ENCODE results near the gene TACC2.
"Not testable (repeated sequence)": the region's sequence is repeated elsewhere in the genome, so short reads cannot be mapped to it uniquely, and the experiment has no call there.

TACC2 gene

DNA sequence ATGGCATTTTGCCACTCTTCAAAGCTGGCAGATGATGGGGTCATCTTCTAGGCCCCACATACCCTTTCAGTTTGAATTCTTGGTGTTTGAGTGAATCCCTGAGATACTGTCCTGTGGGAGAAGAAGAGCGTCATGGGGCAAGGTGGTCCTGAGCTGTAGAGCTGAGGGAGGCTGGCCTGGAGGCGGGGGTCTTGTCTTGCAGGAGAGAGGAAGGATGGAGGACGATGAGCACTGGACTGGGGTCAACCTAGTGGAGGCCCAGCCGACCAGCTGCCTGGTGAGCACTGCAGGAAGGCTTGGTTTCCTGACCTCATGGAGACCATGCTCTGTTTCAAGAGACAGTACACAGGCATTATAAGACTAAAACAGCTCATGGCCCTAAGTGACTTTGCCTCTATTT, 114.6 kb downstream of the TACC2 start:
- no peak overlapping the region for H3K9ac ChIP-seq (ENCODE audit: low read depth, low read length)
- no peak overlapping the region for H3K4me3 ChIP-seq (ENCODE audit: low read length)
- no peak overlapping the region for H3K27ac ChIP-seq (ENCODE audit: low read length)
- no peaks in the 10 kb centered on the region for H3K9me3 ChIP-seq (ENCODE audit: insufficient read depth, low read depth, low read length)
- H3K27me3 ChIP-seq (ENCODE audit: insufficient read depth, low read length), result no peaks in the 10 kb centered on the region
- H3K36me3 ChIP-seq (ENCODE audit: insufficient read depth, low read depth, low read length), result no peaks in the 10 kb centered on the region
- H3K4me1 ChIP-seq (ENCODE audit: insufficient read depth, low read length), result no peaks in the 10 kb centered on the region; the same call in 1 of the 2 replicates

- H3K9me3 ChIP-seq (ENCODE audit: insufficient read depth, low read depth, low read length); H3K36me3 ChIP-seq (ENCODE audit: insufficient read depth, low read depth, low read length); H3K4me1 ChIP-seq (ENCODE audit: insufficient read depth, low read length); H3K9ac ChIP-seq (ENCODE audit: low read depth, low read length); H3K27me3 ChIP-seq (ENCODE audit: insufficient read depth, low read length); H3K4me3 ChIP-seq (ENCODE audit: low read length); H3K27ac ChIP-seq (ENCODE audit: low read length): not testable (repeated sequence)
These were observed 119.8 kb downstream of the TACC2 start for GRCh38 chr10:122108786-122109185.

DNA sequence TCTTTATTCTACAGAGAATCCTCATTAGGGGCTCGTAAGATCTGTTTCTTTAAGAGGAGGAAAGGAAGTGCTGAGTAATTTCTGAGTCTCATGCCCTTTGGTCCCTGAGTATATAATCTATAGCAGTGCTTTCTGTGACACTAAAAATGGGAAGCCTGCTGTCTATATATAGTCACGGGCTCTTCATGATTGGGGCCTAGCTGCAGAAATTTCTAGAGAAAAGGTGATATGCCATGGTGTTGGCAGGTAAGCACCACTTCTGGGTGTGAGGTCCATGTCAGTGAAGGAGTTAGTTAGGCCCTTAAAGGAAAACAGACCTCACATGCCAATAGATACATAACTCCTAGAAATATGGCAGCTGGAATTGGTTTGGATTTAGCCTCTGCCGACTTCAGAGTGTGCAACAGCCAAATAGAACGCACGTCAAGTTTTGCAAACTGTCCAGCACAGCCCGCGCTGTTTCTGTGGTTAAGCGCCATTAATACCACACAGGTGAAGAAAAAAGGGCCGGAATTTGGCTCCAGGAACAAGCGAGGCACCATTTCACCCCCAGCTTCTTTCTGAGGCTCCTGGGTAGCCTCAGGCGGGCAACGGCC, 123.2 kb downstream of the TACC2 start:
- Histone ChIP-seq H3K27ac (ENCODE audit: low read length) (no peak overlapping the region), H3K4me3 (ENCODE audit: low read length) (peak overlapping the region; percentile 76), H3K4me1 (ENCODE audit: insufficient read depth, low read length) (peaks cover 21% of the 10 kb centered on the region), H3K36me3 (ENCODE audit: insufficient read depth, low read depth, low read length) (no peaks in the 10 kb centered on the region), H3K9ac (ENCODE audit: low read depth, low read length) (peak overlapping the region; percentile 70; the same call in 1 of the 2 replicates), H3K9me3 (ENCODE audit: insufficient read depth, low read depth, low read length) (no peaks in the 10 kb centered on the region), H3K27me3 (ENCODE audit: insufficient read depth, low read length) (peaks cover 7% of the 10 kb centered on the region; the same call in 1 of the 2 replicates)

DNA sequence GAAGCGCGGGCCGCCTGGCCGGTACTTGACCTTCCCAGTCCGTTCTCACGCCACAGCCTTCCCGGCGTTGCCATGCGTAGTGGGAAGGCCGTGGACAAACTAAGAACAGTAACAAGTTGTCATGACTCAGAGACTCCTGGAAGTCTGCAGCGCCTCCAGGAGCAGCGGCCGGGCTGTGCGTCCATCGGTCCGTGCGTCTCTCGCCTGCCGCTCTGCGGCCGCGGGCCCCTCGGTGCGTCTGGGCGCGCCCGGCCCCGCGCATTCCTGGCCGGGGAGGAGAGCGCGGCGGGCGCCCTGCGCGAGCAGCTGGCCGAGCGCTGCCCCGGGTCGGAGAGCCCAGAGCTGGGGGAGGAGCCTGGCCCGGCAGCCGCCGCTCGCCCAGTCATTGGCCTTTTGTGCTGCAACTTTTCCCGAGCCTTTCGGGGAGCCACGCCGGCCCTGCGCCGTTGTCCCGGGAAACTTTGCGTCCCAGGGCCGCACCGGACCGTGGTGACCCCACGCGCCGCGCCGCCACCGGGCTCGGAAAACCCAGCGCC, 123.7 kb downstream of the TACC2 start:
- Histone ChIP-seq H3K4me1 (ENCODE audit: insufficient read depth, low read length) (peaks cover 21% of the 10 kb centered on the region), H3K9me3 (ENCODE audit: insufficient read depth, low read depth, low read length) (no peaks in the 10 kb centered on the region), H3K4me3 (ENCODE audit: low read length) (peak overlapping the region; percentile 76), H3K27me3 (ENCODE audit: insufficient read depth, low read length) (peaks cover 7% of the 10 kb centered on the region; the same call in 1 of the 2 replicates), H3K9ac (ENCODE audit: low read depth, low read length) (peak overlapping the region; percentile 75; the same call in 1 of the 2 replicates), H3K27ac (ENCODE audit: low read length) (no peak overlapping the region), H3K36me3 (ENCODE audit: insufficient read depth, low read depth, low read length) (no peaks in the 10 kb centered on the region)

DNA sequence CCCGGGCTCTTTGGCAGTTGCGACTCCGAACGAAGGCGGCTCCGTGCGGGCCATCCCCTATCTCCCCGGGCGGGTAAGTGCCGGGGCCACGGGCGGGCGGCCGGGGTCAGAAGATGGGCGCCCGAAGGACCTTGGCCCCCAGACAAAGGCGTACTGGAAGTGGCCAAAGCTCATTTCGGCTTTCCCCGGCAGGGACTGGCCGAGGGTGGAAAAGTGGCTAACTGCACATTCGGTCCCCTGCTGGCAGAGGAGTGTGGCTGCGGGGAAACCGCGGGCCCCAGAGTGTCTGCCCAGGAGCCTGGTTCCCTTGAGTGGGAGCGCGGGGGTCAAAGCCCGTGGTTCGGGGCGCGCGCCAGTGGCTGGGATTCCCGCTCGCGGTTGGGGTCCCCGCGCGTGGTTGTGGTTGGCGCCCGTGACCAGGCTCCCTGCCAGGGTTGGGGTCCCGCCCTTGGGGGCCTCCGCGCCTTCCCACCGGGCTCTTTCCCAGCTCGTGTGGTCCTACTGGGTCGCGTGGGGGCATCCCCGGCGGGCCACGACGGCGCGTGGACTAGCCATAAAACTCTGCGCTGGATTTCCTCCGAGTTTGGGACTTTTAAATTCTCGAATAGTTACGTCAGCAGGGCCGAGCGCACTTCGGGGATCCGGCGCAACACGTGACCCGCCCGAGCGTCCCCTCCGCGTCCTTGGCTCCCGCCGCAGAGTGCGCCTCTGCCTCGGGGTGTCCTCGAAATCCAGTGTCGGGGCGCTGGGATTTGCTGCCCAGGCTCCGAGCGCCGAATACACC, 124.4 kb downstream of the TACC2 start:
- H3K9me3 ChIP-seq (ENCODE audit: insufficient read depth, low read depth, low read length), result no peaks in the 10 kb centered on the region
- peak overlapping the region; percentile 76 for H3K4me3 ChIP-seq (ENCODE audit: low read length)
- H3K27ac ChIP-seq (ENCODE audit: low read length), result no peak overlapping the region
- peaks cover 21% of the 10 kb centered on the region for H3K4me1 ChIP-seq (ENCODE audit: insufficient read depth, low read length)
- H3K36me3 ChIP-seq (ENCODE audit: insufficient read depth, low read depth, low read length), result no peaks in the 10 kb centered on the region
- peaks cover 7% of the 10 kb centered on the region; the same call in 1 of the 2 replicates for H3K27me3 ChIP-seq (ENCODE audit: insufficient read depth, low read length)
- peak overlapping the region; percentile 75; the same call in 1 of the 2 replicates for H3K9ac ChIP-seq (ENCODE audit: low read depth, low read length)

- peaks cover 7% of the 10 kb centered on the region; the same call in 1 of the 2 replicates for H3K27me3 ChIP-seq (ENCODE audit: insufficient read depth, low read length)
- no peak overlapping the region for H3K27ac ChIP-seq (ENCODE audit: low read length)
- peak overlapping the region; percentile 75; the same call in 1 of the 2 replicates for H3K9ac ChIP-seq (ENCODE audit: low read depth, low read length)
- H3K4me3 ChIP-seq (ENCODE audit: low read length), result peak overlapping the region; percentile 76
- H3K4me1 ChIP-seq (ENCODE audit: insufficient read depth, low read length), result peaks cover 21% of the 10 kb centered on the region
- H3K9me3 ChIP-seq (ENCODE audit: insufficient read depth, low read depth, low read length), result no peaks in the 10 kb centered on the region
- no peaks in the 10 kb centered on the region for H3K36me3 ChIP-seq (ENCODE audit: insufficient read depth, low read depth, low read length)
These were observed 125.2 kb downstream of the TACC2 start for GRCh38 chr10:122113945-122114747.

DNA sequence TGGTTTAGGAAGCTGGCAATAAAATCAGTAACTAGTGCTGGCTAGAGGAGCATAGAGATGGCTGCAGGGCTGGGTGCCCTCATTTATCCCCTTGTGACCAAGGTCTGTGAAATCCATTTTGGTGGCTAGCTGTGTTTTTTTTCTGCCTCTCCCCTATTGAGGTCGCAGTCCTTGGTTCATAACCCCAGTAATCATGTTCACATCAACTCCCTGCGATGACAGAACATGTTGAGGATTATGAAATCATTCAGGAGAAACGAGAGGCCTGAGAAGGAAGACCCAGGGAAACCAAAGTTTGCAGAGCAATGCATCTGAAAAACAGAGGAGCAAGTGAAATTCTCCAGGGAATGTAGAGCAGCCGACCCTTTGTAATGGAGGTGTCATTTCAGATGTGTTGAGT, 126.9 kb downstream of the TACC2 start:
- Histone ChIP-seq H3K27me3 (ENCODE audit: insufficient read depth, low read length) (peaks cover 7% of the 10 kb centered on the region; the same call in 1 of the 2 replicates), H3K27ac (ENCODE audit: low read length) (no peak overlapping the region), H3K36me3 (ENCODE audit: insufficient read depth, low read depth, low read length) (no peaks in the 10 kb centered on the region), H3K4me3 (ENCODE audit: low read length) (no peak overlapping the region), H3K9ac (ENCODE audit: low read depth, low read length) (no peak overlapping the region), H3K9me3 (ENCODE audit: insufficient read depth, low read depth, low read length) (no peaks in the 10 kb centered on the region), H3K4me1 (ENCODE audit: insufficient read depth, low read length) (peaks cover 26% of the 10 kb centered on the region)

DNA sequence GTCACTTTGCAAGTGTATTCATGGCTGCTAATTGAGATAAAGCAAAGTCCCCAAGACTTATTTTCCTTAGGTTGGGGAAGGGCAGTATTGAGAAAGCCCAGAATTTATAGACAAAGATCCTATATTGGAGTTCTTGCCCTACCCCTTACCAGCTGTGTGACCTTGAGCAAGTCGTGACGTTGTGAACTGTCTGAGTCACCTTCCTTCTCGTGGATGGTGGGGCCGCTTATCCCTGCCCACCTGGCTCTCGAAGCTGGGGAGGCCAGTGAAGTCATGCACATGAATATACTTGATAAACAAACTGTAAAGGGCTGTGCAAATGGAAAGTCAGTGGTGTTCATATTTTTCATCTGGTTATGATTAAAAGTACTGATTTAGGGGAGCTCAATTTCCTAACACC, 127.4 kb downstream of the TACC2 start:
- Histone ChIP-seq H3K36me3 (ENCODE audit: insufficient read depth, low read depth, low read length) (no peaks in the 10 kb centered on the region), H3K4me1 (ENCODE audit: insufficient read depth, low read length) (peaks cover 26% of the 10 kb centered on the region), H3K9me3 (ENCODE audit: insufficient read depth, low read depth, low read length) (no peaks in the 10 kb centered on the region), H3K9ac (ENCODE audit: low read depth, low read length) (no peak overlapping the region), H3K27me3 (ENCODE audit: insufficient read depth, low read length) (peaks cover 7% of the 10 kb centered on the region; the same call in 1 of the 2 replicates), H3K4me3 (ENCODE audit: low read length) (no peak overlapping the region), H3K27ac (ENCODE audit: low read length) (no peak overlapping the region)

DNA sequence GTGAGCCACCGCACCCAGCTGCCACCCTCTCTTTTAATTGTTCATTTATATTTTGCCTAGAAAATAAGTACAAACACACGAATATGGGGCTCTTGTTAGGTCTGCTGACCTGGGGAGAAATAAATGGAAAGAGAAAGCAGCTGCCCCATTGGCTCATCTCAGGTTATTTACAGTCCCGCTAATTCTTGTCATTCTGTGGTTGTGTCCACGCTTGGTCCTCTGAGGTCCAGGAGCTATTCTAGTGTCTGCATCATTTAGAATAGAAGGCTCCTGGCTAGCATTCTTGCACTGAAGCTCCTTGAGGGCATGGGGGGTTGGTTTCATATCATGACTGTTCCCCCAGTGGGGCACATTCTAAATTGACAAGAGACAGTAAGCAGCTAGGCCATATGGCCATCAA, 128.5 kb downstream of the TACC2 start:
- Histone ChIP-seq H3K4me3 (ENCODE audit: low read length) (no peak overlapping the region), H3K4me1 (ENCODE audit: insufficient read depth, low read length) (peaks cover 20% of the 10 kb centered on the region), H3K27ac (ENCODE audit: low read length) (no peak overlapping the region), H3K9me3 (ENCODE audit: insufficient read depth, low read depth, low read length) (no peaks in the 10 kb centered on the region), H3K9ac (ENCODE audit: low read depth, low read length) (no peak overlapping the region), H3K27me3 (ENCODE audit: insufficient read depth, low read length) (no peaks in the 10 kb centered on the region), H3K36me3 (ENCODE audit: insufficient read depth, low read depth, low read length) (no peaks in the 10 kb centered on the region)

DNA sequence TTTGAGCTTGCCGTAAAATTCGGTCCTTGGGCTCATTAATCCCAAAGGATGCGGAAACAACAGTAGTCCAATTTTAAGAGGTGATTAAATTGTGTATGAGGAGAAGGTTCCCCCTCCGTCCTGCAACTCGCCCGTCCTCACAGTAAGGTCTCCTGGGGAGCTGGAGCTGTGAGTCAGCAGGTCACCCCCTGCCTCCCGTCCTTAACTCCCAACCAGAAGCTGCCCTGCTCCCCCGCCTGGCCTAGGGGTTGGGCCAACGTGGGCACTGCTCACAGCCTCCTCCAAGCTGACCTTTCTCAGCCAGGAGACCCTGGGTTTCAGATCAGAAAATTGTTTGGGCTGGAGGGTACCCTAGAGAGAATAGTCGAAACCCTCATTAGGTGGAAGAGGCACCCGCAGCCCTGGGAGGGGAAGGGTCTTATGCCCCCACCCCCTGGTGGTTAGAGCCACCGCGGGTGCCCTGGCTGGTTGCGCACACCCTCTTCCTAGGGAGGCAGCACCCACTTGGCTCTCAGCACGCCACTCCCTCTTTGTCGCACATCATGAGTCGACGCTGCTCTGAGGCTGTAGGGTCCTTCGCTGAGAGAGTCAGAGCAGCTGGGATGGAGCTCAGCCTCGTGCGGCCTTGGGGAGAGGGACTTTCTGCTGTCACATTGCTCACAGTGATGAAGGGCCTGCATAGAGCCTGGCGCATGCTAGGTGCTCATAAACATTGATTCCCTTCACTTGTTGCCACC, 131.2 kb downstream of the TACC2 start:
- H3K4me3 ChIP-seq (ENCODE audit: low read length), result no peak overlapping the region
- H3K4me1 ChIP-seq (ENCODE audit: insufficient read depth, low read length), result peaks cover 21% of the 10 kb centered on the region
- H3K27me3 ChIP-seq (ENCODE audit: insufficient read depth, low read length), result no peaks in the 10 kb centered on the region
- no peaks in the 10 kb centered on the region for H3K9me3 ChIP-seq (ENCODE audit: insufficient read depth, low read depth, low read length)
- peak overlapping the region; percentile 32; the same call in 1 of the 2 replicates for H3K9ac ChIP-seq (ENCODE audit: low read depth, low read length)
- H3K36me3 ChIP-seq (ENCODE audit: insufficient read depth, low read depth, low read length), result no peaks in the 10 kb centered on the region
- no peak overlapping the region for H3K27ac ChIP-seq (ENCODE audit: low read length)

DNA sequence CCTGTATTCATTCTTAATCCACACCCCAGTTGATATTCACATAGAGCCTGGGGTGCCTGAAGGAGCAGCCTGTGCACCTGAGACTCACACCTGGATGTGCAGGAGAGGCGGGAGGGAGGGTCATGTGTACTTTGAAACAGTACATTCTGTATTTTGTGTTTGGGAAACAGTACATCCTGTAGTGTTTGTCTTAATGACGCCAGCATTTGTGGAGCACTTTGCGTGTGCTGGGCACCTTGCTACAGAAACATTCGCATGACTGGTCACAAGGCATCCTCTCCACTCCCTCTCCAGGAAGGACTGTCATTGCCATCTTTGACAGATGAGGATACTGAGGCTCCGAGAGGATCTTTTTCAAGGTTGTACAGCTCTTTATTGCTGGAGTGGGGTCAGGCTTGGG, 132.1 kb downstream of the TACC2 start:
- Histone ChIP-seq H3K9ac (ENCODE audit: low read depth, low read length) (no peak overlapping the region), H3K9me3 (ENCODE audit: insufficient read depth, low read depth, low read length) (no peaks in the 10 kb centered on the region), H3K4me3 (ENCODE audit: low read length) (no peak overlapping the region), H3K27ac (ENCODE audit: low read length) (no peak overlapping the region), H3K36me3 (ENCODE audit: insufficient read depth, low read depth, low read length) (no peaks in the 10 kb centered on the region), H3K4me1 (ENCODE audit: insufficient read depth, low read length) (peaks cover 20% of the 10 kb centered on the region), H3K27me3 (ENCODE audit: insufficient read depth, low read length) (no peaks in the 10 kb centered on the region)
